Measurements from ENCODE around the gene CCDC142. TPM values are rescaled to one million over a fixed set of nuclear protein-coding genes. Genes with fewer than 3 reads are reported as not detected.

The CCDC142 gene
- total RNA-seq, 1 experiment from 2014 or later, result 14.0 TPM

- TF ChIP-seq MYBL2 (CRISPR knock-in tag; IDR thresholded peaks at IDR 0.05) (peak; percentile 29; the same call in 1 of the 2 replicates), ZNF532 (CRISPR knock-in tag; IDR thresholded peaks at IDR 0.05; ENCODE audit: borderline replicate concordance) (no peak), ATF6 (CRISPR knock-in tag; IDR thresholded peaks at IDR 0.05) (no peak), USF2 (CRISPR knock-in tag; IDR thresholded peaks at IDR 0.05) (no peak), TP53 (CRISPR knock-in tag; IDR thresholded peaks at IDR 0.05) (no peak), MAX (CRISPR knock-in tag; IDR thresholded peaks at IDR 0.05) (no peak), ERG (CRISPR knock-in tag; IDR thresholded peaks at IDR 0.05) (no peak), RORB (CRISPR knock-in tag; IDR thresholded peaks at IDR 0.05) (no peak), ZBTB43 (CRISPR knock-in tag; IDR thresholded peaks at IDR 0.05) (peak; percentile 61; the same call in 1 of the 2 replicates), ARID4B (CRISPR knock-in tag; IDR thresholded peaks at IDR 0.05; ENCODE audit: borderline replicate concordance) (peak; percentile 3; the same call in 1 of the 2 replicates), FOXP1 (CRISPR knock-in tag; IDR thresholded peaks at IDR 0.05; ENCODE audit: borderline replicate concordance) (no peak; the same call in 1 of the 2 replicates), FOXK1 (CRISPR knock-in tag; IDR thresholded peaks at IDR 0.05) (peak; percentile 77), ZBTB21 (CRISPR knock-in tag; IDR thresholded peaks at IDR 0.05; ENCODE audit: borderline replicate concordance) (no peak), IRF2 (CRISPR knock-in tag; IDR thresholded peaks at IDR 0.05; ENCODE audit: borderline replicate concordance, low read depth) (no peak), ETV6 (CRISPR knock-in tag; IDR thresholded peaks at IDR 0.05) (peak; percentile 84), ZNF232 (CRISPR knock-in tag; IDR thresholded peaks at IDR 0.05) (peak; percentile 14; the same call in 1 of the 2 replicates), GTF2I (CRISPR knock-in tag; conservative IDR thresholded peaks at IDR 0.05) (no peak), USF1 (CRISPR knock-in tag; IDR thresholded peaks at IDR 0.05) (peak; percentile 63; the same call in 1 of the 2 replicates), ZNF425 (CRISPR knock-in tag; conservative IDR thresholded peaks at IDR 0.05) (no peak)
These were observed at the start of gene CCDC142, which contains the start of gene TTC31 (continued) for GRCh38 chr2:74482801-74483674.
